ENCODE data around the gene IGSF9. TPM values are rescaled to one million over a fixed set of nuclear protein-coding genes. Genes with fewer than 3 reads are reported as not detected.

Gene IGSF9
- total and polyA plus RNA-seq, 2 experiments from 2014 or later, result 10.3 to 27.6 TPM

- Mint-ChIP-seq H3K27me3 (ENCODE audit: insufficient read depth, low read depth, poor library complexity) (peaks cover 17% of the 10 kb centered on the region), H3K27ac (no peak overlapping the region), H3K9me3 (no peaks in the 10 kb centered on the region; the same call in 2 of the 3 replicates), H3K4me1 (peaks cover 29% of the 10 kb centered on the region), H3K4me3 (no peak overlapping the region), H3K36me3 (ENCODE audit: low read depth) (peaks cover 31% of the 10 kb centered on the region)
- no peak overlapping the region for H3K4me3 ChIP-seq
- no peaks in the 10 kb centered on the region; the same call in 1 of the 2 replicates for H3F3A ChIP-seq (replicated peaks; ENCODE audit: low read depth)
- TF ChIP-seq POLR2AphosphoS5 (IDR thresholded peaks at IDR 0.05; ENCODE audit: low read depth) (no peak), ZNF114 (CRISPR knock-in tag; IDR thresholded peaks at IDR 0.05) (no peak), ETS1 (IDR thresholded peaks at IDR 0.05) (no peak), JUNB (IDR thresholded peaks at IDR 0.05; ENCODE audit: unreplicated experiment) (no peak), CTCF (conservative IDR thresholded peaks at IDR 0.05; ENCODE audit: low read depth in 2 of 2) (no peak), NANOG (IDR thresholded peaks at IDR 0.05; ENCODE audit: borderline replicate concordance) (no peak), EZH2phosphoT487 (IDR thresholded peaks at IDR 0.05; ENCODE audit: unreplicated experiment) (no peak), STAT1 (IDR thresholded peaks at IDR 0.05; ENCODE audit: unreplicated experiment) (no peak), ZNF331 (CRISPR knock-in tag; IDR thresholded peaks at IDR 0.05; ENCODE audit: low read depth) (no peak), EZH2 (IDR thresholded peaks at IDR 0.05; ENCODE audit: low read depth, unreplicated experiment) (no peak), REST (IDR thresholded peaks at IDR 0.05; ENCODE audit: unreplicated experiment) (no peak)
- no peak overlapping the region for H3K4me2 ChIP-seq
- H3K27me3 ChIP-seq (ENCODE audit: insufficient read depth), result peaks cover 20% of the 10 kb centered on the region
- peaks cover 18% of the 10 kb centered on the region for H3K4me1 ChIP-seq (ENCODE audit: insufficient read depth)
- DNase-seq (ENCODE audit: low spot score) (no peak), ATAC-seq (no peak)
- no peak overlapping the region for H3K27ac ChIP-seq (ENCODE audit: low read depth)
- no peaks in the 10 kb centered on the region; the same call in 1 of the 2 replicates for H4K20me1 ChIP-seq (replicated peaks; ENCODE audit: insufficient read depth)
- no peaks in the 10 kb centered on the region for H3K36me3 ChIP-seq (ENCODE audit: insufficient read depth)
- H2AFZ ChIP-seq, result no peak overlapping the region
- H3K9me2 ChIP-seq (ENCODE audit: insufficient read depth), result no peaks in the 10 kb centered on the region
- no peaks in the 10 kb centered on the region; the same call in 1 of the 2 replicates for H3K79me2 ChIP-seq (replicated peaks; ENCODE audit: insufficient read depth)
Observed at GRCh38 chr1:159927211-159927848, 18.1 kb downstream of the IGSF9 start.
